Stimulated activated naive CD4-positive, alpha-beta T cell (primary cell): ENCODE results near the gene GDF11.

Experiments
- DNase-seq, 6 experiments: peaks; one replicate each; lab custom pipeline; 2025; lab: John Stamatoyannopoulos, UW

Gene GDF11

DNA sequence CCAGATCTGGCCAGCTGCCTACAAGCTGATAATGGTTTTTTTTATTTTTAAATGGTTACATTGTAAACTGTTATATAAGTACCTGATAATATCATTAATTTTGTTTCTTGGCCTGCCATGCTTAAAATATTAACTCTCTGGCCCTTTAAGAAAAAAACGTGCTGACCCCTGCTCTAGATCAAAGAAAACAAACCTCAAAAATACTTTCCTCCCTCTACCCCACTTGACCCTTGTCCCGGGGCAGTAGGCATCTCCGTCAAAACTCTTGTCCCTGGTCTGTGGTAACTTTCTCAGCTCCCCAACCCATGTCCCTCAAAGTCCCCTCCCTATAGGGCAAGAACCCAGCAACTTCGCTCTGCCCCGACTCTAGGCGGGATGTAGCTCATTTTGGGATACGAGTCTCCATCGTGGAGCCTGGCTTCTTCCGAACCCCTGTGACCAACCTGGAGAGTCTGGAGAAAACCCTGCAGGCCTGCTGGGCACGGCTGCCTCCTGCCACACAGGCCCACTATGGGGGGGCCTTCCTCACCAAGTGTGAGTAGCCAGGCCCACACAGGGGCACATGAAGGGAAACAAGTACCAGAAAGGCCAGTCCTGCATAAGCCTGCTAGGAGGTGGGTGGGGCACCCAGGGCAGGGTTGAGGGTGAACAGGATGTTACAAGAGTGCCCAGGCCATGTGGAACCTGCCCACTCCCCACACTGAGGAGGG, 19.3 kb upstream of the GDF11 start:
- no peak for DNase-seq

DNA sequence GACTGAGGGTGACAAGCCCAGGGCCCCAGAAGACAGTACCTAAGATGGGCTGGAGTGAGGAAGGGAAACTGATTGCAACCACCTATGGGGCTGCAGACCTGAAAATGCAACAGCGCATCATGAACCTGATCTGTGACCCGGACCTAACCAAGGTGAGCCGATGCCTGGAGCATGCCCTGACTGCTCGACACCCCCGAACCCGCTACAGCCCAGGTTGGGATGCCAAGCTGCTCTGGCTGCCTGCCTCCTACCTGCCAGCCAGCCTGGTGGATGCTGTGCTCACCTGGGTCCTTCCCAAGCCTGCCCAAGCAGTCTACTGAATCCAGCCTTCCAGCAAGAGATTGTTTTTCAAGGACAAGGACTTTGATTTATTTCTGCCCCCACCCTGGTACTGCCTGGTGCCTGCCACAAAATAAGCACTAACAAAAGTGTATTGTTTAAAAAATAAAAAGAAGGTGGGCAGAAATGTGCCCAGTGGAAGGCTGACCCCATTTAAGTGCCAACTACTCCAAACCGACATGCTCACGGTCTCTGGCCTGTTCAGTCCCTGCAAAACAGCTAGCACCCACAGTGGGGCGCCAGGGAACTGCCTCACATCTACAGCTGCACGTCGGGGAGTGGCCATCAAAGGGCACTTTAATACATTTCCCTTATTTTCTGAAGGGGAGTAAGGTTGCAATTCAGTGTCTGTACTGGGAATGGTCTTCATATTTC, 18.5 kb upstream of the GDF11 start:
- peak; percentile 7 to 64 (median 38) for DNase-seq

DNA sequence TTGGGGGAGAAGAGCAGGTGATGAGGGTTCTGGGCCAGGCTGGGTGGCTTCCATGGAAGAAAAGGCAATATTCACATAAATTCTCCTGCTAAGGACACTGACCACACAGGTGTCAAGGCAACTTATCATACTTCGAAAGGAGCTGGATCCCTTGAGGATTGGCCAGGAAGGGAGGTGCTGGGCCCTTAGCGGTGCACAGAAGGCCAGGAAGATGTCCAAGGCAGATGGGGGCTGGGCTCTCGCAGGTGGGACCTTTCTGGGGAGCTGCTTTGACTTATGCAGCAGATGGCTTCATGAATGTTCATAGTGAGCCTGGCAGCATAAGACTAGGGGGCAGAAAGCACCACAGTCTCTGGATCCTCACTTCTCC, 18.0 kb upstream of the GDF11 start:
- DNase-seq, result no peak

DNA sequence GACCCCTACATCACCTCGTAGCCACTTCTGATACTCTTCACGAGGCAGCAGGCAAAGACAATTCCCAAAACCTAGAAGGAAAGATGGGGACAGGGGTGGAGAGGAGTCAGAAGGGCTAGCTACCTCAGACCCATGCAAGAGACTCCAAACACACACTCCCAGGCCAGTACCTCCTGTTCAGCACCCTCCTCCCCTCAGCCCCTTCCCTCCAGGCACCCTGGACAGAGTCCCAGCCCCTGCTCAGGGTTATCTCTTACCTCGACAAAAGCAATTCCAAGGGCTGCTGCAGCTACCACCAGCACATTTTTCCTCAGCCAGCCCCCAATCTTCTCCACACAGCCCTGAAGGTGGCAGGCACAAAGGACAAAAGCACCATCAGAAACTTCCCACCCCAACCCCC, 17.4 kb upstream of the GDF11 start:
- DNase-seq, result no peak

DNA sequence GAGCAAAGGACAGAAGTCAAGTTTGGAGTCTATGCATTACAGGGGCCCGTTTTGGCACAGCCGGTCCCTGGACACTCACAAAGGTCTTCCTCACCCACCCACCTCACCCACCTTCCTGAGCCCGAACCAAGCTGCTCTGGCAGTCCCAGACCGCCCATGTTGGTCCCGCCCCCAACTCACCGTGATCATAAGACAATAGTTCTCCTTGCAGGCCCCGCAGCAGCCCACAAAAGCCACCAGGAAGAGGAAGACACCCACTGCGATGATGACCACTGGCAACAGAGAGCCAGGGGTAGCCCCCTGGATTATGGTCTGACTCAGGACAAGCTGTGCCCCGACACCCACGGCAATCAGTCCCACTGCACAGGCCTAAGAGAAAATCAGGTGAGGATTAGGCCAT, 16.0 kb upstream of the GDF11 start:
- DNase-seq, result no peak

DNA sequence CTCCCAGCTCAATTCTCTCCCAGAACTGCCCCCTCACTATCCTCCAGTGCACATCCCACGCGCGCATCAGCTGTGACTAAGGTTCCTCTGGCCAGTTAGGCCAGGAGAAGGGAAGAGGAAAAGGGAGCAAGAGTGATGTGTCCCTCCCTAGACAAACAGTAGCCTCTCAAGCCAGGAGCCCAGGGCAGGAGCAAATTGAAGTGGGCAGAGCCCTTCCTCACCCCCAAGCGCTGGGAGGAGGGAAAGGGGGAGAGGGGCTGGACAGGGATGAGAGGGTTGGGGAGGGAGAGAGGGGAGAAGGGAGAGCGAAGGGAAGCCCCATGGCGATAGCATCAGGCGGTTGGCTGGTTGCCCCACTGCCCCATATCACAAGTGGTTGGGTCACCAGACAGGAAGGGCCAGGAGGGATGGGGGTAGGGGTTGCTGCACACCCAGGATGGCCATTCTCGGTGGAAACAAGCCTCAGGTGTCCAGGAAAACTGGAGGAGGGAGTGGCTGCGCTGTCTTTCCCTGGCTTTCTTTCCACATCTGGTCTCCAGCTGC, 15.2 kb upstream of the GDF11 start:
- no peak for DNase-seq

DNA sequence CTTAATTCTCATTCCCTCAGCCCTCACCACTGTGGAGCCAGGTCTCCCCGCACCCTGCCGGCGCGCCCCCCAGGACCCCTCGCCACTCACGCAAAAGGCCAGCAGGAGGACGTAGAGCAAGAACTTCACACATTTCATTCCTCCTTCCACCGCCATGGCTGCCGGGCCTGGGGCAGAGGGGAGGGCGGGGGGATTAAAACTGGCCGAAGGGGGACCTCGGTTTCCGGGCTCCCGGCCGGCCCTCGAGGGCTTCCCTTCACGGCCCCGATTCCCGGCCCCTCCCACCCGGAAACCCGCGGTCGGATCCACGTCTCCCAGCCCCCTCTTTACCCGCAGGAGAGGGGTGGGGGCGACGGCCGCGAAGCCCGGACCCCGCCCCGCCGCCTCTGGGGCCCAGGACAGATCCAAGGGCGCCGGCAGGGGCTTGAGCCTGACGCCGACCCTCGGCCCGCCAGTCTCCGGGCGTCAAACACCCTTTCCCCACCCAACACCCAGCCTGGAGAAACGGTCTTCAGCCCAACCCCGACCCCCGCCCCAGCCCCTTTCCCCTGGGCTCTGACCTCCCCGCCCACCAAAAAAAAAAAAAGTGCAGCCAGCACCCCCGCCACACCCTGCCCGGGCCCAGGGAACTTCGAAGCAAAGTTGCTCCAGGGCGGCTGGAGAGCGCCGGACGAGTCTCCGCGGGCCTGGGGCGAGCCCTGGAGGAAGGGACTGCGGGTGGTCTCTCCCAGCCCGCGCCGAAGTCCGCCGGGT, 14.6 kb upstream of the GDF11 start:
- DNase-seq, result peak in 3 of 6 experiments; percentile 16 to 31 (median 22)

DNA sequence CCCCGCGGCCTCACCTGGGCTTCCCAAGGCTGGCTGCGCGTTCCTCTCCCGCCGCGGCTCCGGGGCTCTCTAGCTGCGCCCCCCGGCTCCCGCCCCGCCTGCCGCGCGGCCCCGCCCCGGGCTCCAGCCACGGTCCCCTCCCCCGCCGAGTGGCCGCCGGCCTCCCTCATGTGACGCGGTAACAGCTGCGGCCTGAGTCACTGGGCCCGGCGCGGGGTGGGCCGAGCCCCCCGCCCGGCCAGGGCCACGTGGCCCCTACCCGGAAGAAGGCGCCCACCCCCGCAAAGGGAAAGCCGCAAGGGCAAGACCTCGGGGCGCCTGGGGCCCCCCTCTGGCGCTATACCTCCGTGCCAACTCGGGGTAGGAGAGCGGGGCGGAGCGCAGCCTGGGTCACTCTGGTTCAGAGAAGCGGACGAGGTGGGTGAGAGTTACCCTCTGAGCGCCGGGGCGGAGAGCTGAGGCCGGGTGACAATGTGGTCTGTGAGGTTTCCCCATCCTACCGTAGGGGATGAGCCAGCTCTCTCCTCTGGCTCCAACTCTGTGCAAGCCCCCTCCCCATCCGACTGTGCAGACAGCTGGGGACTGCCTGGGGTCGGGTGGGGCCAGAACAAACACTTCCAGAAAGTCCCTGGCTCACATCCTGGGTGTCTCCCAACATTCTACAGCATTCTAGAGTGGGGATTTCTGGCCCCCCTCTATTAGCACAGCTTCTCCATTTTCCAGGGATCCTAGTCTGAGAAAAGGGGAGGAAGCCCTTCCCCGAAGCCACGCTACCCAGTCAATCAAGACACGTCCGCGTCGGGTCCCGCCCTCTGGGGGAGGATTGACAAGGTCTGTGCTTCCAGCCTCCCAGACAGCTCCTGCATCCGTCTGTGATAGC, 13.7 kb upstream of the GDF11 start, which contains the start of gene CD63:
Gene CD63 (minus strand): TSS at position 71 of the 880 bp plus-strand sequence. CDS start 668 bp downstream, outside the sequence.
- DNase-seq, result peak in 5 of 6 experiments; percentile 31 to 52 (median 37)

DNA sequence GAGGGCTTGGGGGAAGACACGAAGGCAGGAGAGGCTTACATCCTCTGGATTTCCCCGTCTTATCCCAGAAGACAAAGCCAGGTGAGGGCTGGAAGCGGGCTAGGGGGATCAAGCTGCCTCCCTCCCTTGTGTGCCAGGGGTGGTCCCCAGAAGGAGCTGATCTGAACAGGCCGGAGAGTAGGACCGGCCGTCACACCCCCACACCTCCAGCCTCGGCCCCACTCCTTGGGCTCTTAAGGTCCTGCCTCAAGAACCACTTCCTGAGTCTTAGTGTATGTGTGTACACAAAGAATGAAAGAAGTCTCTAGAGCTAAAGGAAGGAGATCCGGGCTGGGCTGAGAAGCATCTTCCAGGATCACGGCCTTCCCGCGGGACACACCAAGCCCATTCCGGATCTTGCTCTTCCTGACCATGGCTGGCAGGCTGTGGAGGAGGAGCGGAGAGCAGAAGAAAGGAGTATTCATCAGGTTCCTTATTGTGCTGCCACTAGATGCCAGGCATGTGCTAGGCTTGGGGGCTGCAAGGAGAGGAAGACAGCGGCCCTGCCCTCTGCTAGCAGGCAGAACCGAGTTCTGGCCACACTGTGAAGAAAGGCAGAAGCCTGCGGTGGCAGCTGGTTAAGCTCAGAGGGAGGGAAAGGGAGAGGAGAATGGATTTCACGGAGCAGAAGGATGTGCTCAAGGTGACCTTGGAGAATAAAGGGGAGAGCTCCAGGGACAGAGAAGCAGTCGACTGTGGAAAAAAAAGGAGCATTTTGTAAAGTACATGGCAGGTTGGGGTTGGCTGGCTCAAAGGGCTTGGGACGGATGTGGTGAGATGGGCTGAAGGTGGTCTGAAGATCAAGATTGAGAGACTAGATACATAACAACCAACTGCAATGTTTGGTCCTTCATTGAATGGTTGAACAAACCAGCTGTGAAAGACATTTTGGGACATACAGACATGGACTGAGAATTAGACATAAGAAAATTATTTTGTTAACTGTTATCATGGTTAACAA, 12.8 kb upstream of the GDF11 start:
- peak in 3 of 6 experiments; percentile 8 to 53 (median 32) for DNase-seq

DNA sequence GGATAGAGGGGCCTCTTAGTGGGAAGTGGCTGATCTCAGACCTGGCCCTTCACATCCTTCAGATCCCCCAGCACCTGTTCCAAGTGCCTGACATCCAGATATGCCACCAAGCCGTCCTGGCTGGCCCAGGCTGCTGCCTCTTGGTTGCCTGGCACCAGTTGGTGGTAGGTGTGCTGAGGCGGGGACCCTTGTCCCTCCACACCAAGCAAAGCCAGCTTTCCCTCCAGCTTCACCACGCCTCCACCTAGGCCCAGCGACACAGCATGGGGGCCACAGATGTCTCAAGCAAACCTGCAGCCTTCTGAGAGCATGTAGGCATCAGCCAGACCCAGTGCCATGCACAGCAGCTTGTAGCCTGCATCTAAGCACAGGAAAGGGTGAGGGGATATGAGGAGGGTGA, 10.6 kb upstream of the GDF11 start:
- no peak for DNase-seq

DNA sequence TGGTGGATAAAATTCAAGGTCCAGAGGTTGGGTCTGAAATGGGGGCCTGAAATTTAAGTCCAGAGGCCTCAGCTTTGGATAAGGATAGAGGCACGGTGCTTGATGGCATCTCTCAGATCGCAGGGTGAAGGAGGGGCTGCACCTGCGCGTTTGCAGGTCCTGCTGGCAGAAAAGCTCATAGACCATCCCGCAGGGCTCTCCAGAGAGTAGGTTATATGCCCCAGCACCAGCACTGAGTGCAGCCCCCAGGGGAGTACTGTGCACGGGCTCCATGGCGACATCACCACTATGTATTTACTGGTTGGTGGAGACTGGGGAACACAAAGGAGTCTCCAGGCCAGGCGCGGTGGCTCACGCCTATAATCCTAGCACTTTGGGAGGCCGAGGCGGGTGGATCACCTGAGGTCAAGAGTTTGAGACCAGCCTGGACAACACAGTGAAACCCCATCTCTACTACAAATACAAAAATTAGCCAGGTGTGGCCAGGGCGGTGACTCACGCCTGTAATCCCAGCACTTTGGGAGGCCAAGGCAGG, 9.8 kb upstream of the GDF11 start:
- no peak for DNase-seq

DNA sequence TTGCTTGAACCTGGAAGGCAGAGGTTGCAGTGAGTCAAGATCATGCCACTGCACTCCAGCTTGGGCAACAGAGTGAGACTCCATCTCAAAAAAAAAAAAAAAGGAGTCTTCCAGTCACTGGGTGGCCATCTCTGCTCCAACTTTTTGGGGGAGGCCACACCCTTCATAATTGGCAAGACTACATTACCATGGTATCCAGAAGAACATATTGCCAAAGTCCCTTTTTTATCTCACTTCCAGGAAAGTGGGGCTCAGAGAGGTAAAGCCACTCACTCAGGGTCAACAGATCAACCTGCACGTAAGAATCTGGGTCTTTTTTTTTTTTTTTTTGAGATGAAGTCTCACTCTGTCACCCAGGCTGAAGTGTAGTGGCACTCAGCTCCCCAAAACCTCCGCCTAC, 9.1 kb upstream of the GDF11 start:
- DNase-seq, result no peak

DNA sequence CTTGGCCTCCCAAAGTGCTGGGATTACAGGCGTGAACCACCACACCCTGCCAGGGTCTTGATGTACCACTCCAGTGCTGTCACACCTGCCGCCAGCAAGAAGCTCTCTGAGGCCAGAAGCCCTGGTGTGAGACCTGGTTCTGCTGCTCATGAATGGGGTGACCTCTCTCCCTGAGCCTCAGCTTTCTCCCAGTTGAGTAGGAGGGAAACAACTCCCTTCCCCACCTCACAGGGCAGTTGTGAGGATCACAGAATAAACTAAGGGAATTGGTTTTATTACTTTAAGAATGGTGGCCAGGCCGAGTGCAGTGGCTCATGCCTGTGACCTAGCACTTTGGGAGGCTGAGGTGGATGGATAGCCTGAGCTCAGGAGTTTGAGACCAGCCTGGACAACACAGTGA, 8.3 kb upstream of the GDF11 start:
- DNase-seq, result no peak

DNA sequence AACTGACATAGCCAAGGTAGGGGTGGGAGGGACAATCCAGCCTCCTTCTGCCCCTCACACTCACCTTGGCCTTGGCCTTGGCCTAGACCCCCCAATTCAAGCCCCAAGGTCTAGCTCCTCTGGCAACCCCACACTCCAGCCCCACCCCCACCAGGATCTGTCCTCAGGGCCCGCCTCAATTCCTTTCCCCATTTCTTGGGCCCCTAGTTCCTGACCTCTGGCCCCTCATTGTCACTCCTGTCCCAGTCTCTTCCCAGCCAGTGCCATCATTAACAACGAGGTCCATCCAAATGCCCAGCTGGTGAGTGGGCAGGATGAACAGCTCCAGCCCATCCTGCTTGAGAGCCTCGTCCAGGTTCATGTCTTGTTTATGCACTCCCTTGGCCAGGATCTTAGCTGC, 6.8 kb upstream of the GDF11 start:
- DNase-seq, result no peak

DNA sequence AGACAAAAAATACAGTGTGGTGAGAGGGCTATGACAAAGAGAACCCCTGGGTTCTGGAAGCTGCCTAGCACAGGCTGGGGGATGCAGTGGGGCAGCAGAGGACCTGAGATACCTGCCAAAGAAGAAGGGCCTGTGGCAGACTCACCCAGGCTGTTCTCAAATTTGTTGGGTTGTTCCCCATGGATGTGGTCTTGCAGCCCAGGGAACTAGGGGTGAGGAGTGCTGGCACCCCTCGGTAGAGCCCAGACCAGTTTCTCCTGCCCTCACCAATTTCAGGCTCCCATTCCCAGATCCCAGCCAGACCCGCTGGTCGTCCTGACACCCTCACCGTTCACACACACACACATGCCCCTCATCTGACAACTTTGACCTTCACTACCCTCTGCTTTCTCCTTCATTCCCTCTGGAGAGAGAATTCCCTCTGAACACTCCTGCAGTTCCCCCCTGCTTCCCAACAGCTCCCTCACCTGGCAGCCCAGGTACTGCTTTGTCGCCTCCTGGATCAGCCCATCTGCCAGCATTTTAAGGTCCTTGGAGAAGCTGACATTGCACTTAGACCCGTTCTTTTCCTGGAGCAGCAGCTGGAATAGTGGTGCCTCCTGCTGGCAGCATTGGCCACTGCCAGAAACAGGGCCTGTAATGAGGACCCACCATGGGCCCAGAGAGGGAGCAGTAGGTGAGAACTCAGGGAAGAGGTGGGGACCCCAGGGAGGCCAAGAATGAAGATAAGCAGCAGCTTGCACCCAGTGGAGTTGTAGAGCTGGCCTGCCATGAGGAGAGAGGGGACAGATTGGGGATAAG, 5.9 kb upstream of the GDF11 start:
- DNase-seq, result peak in 5 of 6 experiments; percentile 17 to 42 (median 26)

DNA sequence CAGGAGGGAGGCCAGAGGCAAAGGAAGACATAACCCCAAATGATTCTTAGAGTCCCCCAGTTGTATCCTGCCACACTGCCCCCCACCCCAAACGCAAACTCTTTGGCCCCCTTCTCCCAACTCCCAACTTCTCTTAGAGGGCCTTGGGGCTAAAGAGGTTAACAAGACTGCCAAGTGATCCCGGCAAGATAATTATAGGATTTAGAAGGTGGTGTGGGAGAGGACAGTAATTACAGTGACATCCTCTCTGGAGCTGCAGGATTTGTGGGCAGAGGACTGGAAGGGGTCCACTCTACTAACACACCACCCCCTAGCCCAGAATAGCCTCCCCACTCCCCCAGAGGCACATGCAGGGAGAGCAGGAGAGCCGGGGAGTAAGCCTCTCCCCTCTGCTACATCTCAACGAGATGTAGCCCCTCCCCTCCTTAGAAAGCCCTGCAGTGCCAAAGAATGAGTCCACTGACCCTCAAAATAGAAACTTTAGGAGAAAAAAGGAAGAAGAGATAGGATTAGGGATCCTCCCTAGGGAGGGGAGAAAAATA, 5.3 kb upstream of the GDF11 start:
- DNase-seq, result no peak

DNA sequence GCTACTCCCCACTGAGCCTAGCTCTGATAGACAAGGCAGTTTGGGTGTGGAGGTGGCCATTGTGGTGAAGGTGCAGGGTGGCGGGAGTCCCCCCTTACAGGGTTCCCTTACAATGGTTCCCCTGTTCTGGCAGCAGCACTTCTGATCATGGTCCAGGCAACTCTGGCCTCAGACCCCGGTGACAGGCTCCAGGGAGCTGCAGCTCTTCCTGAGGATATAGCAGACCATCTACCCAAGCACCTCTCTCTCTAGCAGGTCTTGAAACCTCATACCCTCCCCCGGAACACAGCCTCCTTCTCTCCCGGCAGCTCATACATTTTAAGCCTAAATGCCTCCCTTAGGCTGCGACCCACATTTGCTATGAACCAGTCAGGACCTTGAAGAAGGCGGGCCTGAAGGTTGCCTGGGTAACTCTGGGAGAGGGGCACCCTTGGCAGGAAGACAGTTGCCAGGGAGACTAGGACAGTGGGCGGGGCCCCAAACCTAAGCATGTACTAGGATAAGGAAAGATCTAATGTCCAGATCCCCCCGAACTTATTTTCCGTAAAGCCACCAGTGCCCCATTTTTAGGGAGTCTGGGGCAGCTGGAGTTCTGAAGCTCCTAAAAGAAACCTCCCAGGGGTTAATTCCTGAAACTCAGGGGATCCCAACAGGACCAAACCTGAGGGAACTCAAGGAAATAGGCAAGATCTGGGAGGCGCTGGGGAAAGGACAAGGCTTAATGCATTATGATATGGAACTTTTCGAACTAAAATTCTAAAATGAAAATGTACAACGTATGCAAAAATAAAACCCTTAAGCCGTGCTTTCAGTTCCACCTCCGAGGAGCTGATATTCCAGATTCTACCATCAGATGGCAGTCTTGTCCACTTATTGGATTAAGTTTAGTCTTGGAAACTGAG, 4.5 kb upstream of the GDF11 start:
- DNase-seq, result peak; percentile 49 to 89 (median 70)

DNA sequence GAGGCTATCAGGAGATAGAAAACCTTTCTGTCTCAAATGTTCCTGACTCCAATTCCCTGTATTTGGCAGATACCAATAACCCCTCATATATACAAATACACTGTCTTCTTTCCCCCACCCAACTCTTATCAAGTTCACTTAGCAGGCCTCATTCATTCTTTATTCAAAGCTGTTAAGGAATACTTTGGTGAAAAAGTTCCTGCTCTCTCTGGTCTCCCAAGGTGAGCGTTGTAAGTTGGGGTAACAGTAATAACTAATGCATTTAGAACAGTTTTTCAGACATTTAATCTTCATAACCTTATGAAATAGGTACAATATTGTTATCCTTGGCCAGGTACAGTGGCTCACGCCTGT, 3.9 kb upstream of the GDF11 start:
- no peak for DNase-seq
